SKM-1 treated with dmso at 0.1 percent for 144 hours (cell line): ENCODE results near the gene TFB1M.
A peak's percentile ranks its signal among the peaks of the same experiment; 100 is the strongest.
"Not testable (repeated sequence)": the region's sequence is repeated elsewhere in the genome, so short reads cannot be mapped to it uniquely, and the experiment has no call there.

Experiments used
- DNase-seq: peaks from one replicate; lab custom pipeline; 2025; ENCODE audit not compliant: unreplicated experiment; lab: John Stamatoyannopoulos, UW

Gene TFB1M

GRCh38 chr6:155330133-155330734 is 15.9 kb upstream of the TFB1M start:
- DNase-seq: no peak

- no peak for DNase-seq
Observed at GRCh38 chr6:155329460-155330132, 15.3 kb upstream of the TFB1M start.

GRCh38 chr6:155328539-155329459 is 14.5 kb upstream of the TFB1M start:
- no peak for DNase-seq

GRCh38 chr6:155328074-155328538 is 13.8 kb upstream of the TFB1M start:
- DNase-seq: no peak

GRCh38 chr6:155327326-155328073 is 13.2 kb upstream of the TFB1M start:
- peak; percentile 55 for DNase-seq

- no peak for DNase-seq
Observed at GRCh38 chr6:155325700-155326516, 11.6 kb upstream of the TFB1M start.

GRCh38 chr6:155324993-155325392 is 10.7 kb upstream of the TFB1M start:
- no peak for DNase-seq

- DNase-seq: no peak
Observed at GRCh38 chr6:155324172-155324571, 9.9 kb upstream of the TFB1M start.

GRCh38 chr6:155319902-155320301 is 5.6 kb upstream of the TFB1M start:
- peak; percentile 81 for DNase-seq

- DNase-seq: no peak
Observed at GRCh38 chr6:155317186-155317585, 2.9 kb upstream of the TFB1M start.

GRCh38 chr6:155316419-155316818 is 2.1 kb upstream of the TFB1M start:
- no peak for DNase-seq

- no peak for DNase-seq
Observed at GRCh38 chr6:155315516-155315871, 1.2 kb upstream of the TFB1M start.

GRCh38 chr6:155314773-155315515 is 660 bp upstream of the TFB1M start:
- peak; percentile 86 for DNase-seq

GRCh38 chr6:155313602-155314091 is 637 bp downstream of the TFB1M start:
- DNase-seq: peak; percentile 14

- not testable (repeated sequence) for DNase-seq
Observed at GRCh38 chr6:155312950-155313349, 1.3 kb downstream of the TFB1M start.

- DNase-seq: no peak
Observed at GRCh38 chr6:155311583-155311982, 2.7 kb downstream of the TFB1M start.

- no peak for DNase-seq
Observed at GRCh38 chr6:155311086-155311485, 3.2 kb downstream of the TFB1M start.

- DNase-seq: no peak
Observed at GRCh38 chr6:155310596-155310995, 3.7 kb downstream of the TFB1M start.

GRCh38 chr6:155309150-155309549 is 5.1 kb downstream of the TFB1M start:
- DNase-seq: no peak
